Mesothelial cell of epicardium (in vitro differentiated cells): Measurements from ENCODE around the gene POLR3E. TPM values are rescaled to one million over a fixed set of nuclear protein-coding genes. Genes with fewer than 3 reads are reported as not detected.

Experiments used
- DNase-seq, 2 experiments: peaks; one replicate each; pipeline ENCODE4 v3.0.0; 2021; ENCODE audit warnings: low spot score in 2 of 2; ENCODE audit not compliant: unreplicated experiment in 2 of 2
- H3K27ac Mint-ChIP-seq: 2 replicates; pipeline ENCODE4 v1.8.0; 2021; ENCODE audit warnings: mixed read lengths
- H3K27me3 Mint-ChIP-seq: 2 replicates; pipeline ENCODE4 v1.8.0; 2021; ENCODE audit warnings: low read depth, mixed read lengths
- H3K36me3 Mint-ChIP-seq: 2 replicates; pipeline ENCODE4 v1.8.0; 2021; ENCODE audit warnings: mixed read lengths
- H3K4me1 Mint-ChIP-seq: 2 replicates; pipeline ENCODE4 v1.8.0; 2021; ENCODE audit warnings: mixed read lengths
- H3K4me3 Mint-ChIP-seq: 2 replicates; pipeline ENCODE4 v1.8.0; 2021; ENCODE audit warnings: mild to moderate bottlenecking, moderate library complexity, mixed read lengths
- H3K9me3 Mint-ChIP-seq: 2 replicates; pipeline ENCODE4 v1.8.0; 2021; ENCODE audit warnings: mixed read lengths
- total RNA-seq: library from RNA; stranded (reverse); gene quantifications from 3 replicates; pipeline ENCODE4 v1.2.1, GENCODE V29; 2021
- TF ChIP-seq, protein P1 (sequence below): fragments of 200-600 bp; sonication (generic); IDR thresholded peaks from one replicate; pipeline ENCODE4 v1.5.0; 2021; ENCODE audit warnings: antibody characterized with exemption; ENCODE audit not compliant: unreplicated experiment

The POLR3E gene
- total RNA-seq, 1 donor from 2014 or later: 71.4 TPM

GRCh38 chr16:22375963-22376640, 78.9 kb downstream of the POLR3E start:
- TF ChIP-seq, protein P1, sequence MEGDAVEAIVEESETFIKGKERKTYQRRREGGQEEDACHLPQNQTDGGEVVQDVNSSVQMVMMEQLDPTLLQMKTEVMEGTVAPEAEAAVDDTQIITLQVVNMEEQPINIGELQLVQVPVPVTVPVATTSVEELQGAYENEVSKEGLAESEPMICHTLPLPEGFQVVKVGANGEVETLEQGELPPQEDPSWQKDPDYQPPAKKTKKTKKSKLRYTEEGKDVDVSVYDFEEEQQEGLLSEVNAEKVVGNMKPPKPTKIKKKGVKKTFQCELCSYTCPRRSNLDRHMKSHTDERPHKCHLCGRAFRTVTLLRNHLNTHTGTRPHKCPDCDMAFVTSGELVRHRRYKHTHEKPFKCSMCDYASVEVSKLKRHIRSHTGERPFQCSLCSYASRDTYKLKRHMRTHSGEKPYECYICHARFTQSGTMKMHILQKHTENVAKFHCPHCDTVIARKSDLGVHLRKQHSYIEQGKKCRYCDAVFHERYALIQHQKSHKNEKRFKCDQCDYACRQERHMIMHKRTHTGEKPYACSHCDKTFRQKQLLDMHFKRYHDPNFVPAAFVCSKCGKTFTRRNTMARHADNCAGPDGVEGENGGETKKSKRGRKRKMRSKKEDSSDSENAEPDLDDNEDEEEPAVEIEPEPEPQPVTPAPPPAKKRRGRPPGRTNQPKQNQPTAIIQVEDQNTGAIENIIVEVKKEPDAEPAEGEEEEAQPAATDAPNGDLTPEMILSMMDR: no peak
- no peaks in the 10 kb centered on the region for H3K36me3 Mint-ChIP-seq
- no peak overlapping the region for H3K27ac Mint-ChIP-seq
- H3K4me1 Mint-ChIP-seq: peaks cover 30% of the 10 kb centered on the region
- H3K9me3 Mint-ChIP-seq: no peaks in the 10 kb centered on the region
- DNase-seq: no peak
- H3K4me3 Mint-ChIP-seq: no peak overlapping the region
- H3K27me3 Mint-ChIP-seq: no peaks in the 10 kb centered on the region

DNA sequence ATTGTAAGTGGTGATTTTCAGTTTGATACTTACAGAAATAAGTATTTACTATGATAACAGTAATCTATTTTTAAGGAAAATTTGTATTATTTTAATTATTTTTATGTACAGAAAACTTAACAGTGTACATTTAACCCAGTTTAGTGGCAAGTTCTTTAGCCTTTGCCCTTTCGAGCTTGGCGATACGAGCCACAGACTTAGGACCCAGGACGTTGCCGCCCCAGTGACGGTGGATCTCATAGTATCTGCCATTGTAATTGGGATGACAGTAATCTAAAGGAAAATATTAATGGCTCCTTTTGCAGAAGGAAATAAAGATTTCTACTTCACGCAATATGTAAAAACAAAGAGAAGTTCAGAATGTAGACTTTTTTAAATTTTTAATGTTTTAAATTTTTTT, 82.4 kb downstream of the POLR3E start:
- H3K27ac Mint-ChIP-seq: no peak overlapping the region
- H3K36me3 Mint-ChIP-seq: no peaks in the 10 kb centered on the region
- DNase-seq: no peak
- TF ChIP-seq, protein P1: no peak
- no peaks in the 10 kb centered on the region for H3K9me3 Mint-ChIP-seq
- H3K4me1 Mint-ChIP-seq: peaks cover 9% of the 10 kb centered on the region
- no peak overlapping the region for H3K4me3 Mint-ChIP-seq
- H3K27me3 Mint-ChIP-seq: no peaks in the 10 kb centered on the region

GRCh38 chr16:22380529-22380928, 83.3 kb downstream of the POLR3E start:
- Mint-ChIP-seq H3K27me3 (no peaks in the 10 kb centered on the region), H3K27ac (no peak overlapping the region), H3K9me3 (no peaks in the 10 kb centered on the region), H3K36me3 (no peaks in the 10 kb centered on the region), H3K4me1 (peaks cover 10% of the 10 kb centered on the region), H3K4me3 (no peak overlapping the region)
- TF ChIP-seq, protein P1: no peak
- no peak for DNase-seq

DNA sequence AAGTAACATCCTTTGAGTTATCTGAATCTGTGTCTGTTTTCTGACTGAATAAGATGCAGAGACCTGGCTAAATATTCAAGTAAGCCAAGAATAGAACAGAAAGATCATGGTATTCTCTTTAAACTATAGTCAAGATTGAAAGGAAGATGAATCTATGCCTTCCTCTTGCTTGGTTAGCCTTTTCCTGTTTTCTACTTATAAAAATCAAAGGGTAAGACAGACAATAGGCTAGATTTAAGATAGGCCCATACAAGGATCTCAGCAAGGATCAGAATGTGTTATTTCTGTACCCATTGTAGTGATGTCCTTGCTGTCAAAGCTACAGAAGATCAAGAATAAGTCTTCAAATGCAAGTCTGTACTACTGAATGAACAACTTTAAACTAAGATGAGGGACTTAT, 84.2 kb downstream of the POLR3E start:
- Mint-ChIP-seq H3K36me3 (no peaks in the 10 kb centered on the region), H3K4me3 (no peak overlapping the region), H3K9me3 (no peaks in the 10 kb centered on the region), H3K27me3 (no peaks in the 10 kb centered on the region), H3K27ac (no peak overlapping the region), H3K4me1 (peaks cover 14% of the 10 kb centered on the region)
- DNase-seq: no peak
- TF ChIP-seq, protein P1: no peak

DNA sequence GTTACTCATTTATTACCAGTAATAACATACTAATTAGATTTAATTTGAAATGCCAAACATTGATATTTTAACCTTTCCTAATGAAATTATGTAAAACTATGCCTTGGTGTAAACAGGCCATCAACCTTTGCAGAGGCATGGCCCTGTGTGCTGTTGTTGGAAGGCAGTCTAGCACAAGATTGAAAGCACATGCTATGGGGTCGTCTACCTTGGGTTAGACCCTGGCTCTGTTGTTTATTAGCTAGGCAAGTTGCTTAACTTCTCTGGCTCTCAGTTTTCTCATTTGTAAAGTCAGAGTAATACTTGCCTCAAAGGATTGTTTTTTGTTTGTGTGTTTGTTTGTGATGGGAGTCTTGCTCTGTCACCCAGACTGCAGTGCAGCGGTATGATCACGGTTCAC, 86.6 kb downstream of the POLR3E start:
- Mint-ChIP-seq H3K4me1 (peaks cover 30% of the 10 kb centered on the region), H3K27me3 (no peaks in the 10 kb centered on the region), H3K36me3 (no peaks in the 10 kb centered on the region), H3K9me3 (no peaks in the 10 kb centered on the region), H3K27ac (no peak overlapping the region), H3K4me3 (no peak overlapping the region)
- TF ChIP-seq, protein P1: no peak
- DNase-seq: no peak

Other genes with a start within 250 kb of the POLR3E start
- 0.18 to 0.54 TPM (median 0.35 TPM) in 3 replicates for gene VWA3A, start 204.9 kb upstream of the POLR3E start, total RNA-seq
- gene SDR42E2, start 134.9 kb upstream of the POLR3E start, total RNA-seq: 0.09 TPM in 2 of 3 replicates, not detected in the other
- 20.4 to 22.1 TPM (median 21.4 TPM) in 3 replicates for gene EEF2K, start 91.1 kb upstream of the POLR3E start, total RNA-seq
- gene CDR2, start 77.2 kb downstream of the POLR3E start, total RNA-seq: 26.3 to 33.0 TPM (median 27.3 TPM) in 3 replicates
- 346 to 393 TPM (median 369 TPM) in 3 replicates for gene NPIPB5, start 213.5 kb downstream of the POLR3E start, total RNA-seq